ENCODE data around the gene PRDM11. TPM values are rescaled to one million over a fixed set of nuclear protein-coding genes. Genes with fewer than 3 reads are reported as not detected.

PRDM11 gene
- total RNA-seq, 1 donor from 2014 or later = 4.6 TPM

DNA sequence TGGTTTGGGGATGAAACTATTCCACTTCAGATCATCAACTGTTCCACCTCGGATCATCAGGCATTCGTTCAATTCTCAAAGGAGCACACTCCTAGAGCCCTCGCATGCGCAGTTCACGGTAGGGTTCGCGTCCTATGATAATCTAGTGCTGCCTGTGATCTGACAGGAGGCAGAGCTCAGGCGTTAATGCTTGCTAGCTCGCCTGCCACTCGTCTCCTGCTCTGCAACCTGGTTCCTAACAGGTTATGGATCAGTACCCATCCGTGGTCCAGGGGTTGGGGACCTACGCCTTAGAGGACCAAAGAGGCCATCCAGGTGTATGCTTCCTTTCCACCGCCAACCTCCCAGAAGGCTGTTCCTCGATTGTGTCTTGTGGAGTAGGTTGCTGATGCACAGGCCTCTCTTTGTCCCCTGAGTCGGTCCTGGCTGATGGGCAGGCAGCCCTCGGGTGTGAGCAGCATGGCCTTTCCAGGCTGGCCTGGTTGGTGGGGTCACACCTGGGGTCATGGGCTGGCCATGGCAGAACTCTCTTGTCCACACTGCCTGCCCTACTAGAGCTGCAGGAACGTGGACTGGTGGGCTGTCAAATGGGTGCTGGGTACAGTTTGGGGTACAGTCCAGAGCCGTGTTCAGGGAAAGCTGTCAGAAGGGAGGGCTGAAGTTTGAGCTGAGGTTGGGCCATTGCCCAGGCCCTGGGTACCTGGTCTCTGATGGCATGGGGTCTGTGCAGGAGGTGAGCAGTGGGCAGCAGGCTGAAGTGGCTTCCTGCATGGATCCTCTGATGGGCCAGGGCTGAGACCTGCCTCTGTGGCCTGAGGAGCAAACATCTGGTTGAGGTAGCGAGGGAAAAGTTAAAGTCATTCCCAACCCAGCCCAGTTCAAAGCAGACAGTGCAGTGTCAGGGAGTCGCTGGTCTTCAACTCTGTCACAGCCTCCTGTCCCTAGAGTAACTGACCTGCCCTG, 11.1 kb downstream of the PRDM11 start:
- no peak for DNase-seq (ENCODE audit: low read depth)
- H3K4me3 ChIP-seq (ENCODE audit: low read depth, low read length) = no peak overlapping the region
- TF ChIP-seq, protein P1, sequence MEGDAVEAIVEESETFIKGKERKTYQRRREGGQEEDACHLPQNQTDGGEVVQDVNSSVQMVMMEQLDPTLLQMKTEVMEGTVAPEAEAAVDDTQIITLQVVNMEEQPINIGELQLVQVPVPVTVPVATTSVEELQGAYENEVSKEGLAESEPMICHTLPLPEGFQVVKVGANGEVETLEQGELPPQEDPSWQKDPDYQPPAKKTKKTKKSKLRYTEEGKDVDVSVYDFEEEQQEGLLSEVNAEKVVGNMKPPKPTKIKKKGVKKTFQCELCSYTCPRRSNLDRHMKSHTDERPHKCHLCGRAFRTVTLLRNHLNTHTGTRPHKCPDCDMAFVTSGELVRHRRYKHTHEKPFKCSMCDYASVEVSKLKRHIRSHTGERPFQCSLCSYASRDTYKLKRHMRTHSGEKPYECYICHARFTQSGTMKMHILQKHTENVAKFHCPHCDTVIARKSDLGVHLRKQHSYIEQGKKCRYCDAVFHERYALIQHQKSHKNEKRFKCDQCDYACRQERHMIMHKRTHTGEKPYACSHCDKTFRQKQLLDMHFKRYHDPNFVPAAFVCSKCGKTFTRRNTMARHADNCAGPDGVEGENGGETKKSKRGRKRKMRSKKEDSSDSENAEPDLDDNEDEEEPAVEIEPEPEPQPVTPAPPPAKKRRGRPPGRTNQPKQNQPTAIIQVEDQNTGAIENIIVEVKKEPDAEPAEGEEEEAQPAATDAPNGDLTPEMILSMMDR (conservative IDR thresholded peaks at IDR 0.05; ENCODE audit: low read depth, low read length) = no peak

GRCh38 chr11:45158210-45158731, 11.8 kb downstream of the PRDM11 start:
- DNase-seq (ENCODE audit: low read depth) = no peak
- TF ChIP-seq, protein P1 (conservative IDR thresholded peaks at IDR 0.05; ENCODE audit: low read depth, low read length) = no peak
- H3K4me3 ChIP-seq (ENCODE audit: low read depth, low read length) = no peak overlapping the region

- TF ChIP-seq, protein P1 (conservative IDR thresholded peaks at IDR 0.05; ENCODE audit: low read depth, low read length) = no peak
- no peak overlapping the region for H3K4me3 ChIP-seq (ENCODE audit: low read depth, low read length)
- DNase-seq (ENCODE audit: low read depth) = no peak
These were observed 12.6 kb downstream of the PRDM11 start for GRCh38 chr11:45158891-45159605.

GRCh38 chr11:45159781-45160365, 13.4 kb downstream of the PRDM11 start:
- no peak for DNase-seq (ENCODE audit: low read depth)
- TF ChIP-seq, protein P1 (conservative IDR thresholded peaks at IDR 0.05; ENCODE audit: low read depth, low read length) = no peak
- H3K4me3 ChIP-seq (ENCODE audit: low read depth, low read length) = no peak overlapping the region

- no peak for DNase-seq (ENCODE audit: low read depth)
- TF ChIP-seq, protein P1 (conservative IDR thresholded peaks at IDR 0.05; ENCODE audit: low read depth, low read length) = no peak
- H3K4me3 ChIP-seq (ENCODE audit: low read depth, low read length) = no peak overlapping the region
These were observed 15.0 kb downstream of the PRDM11 start for GRCh38 chr11:45161252-45162063.

- no peak for DNase-seq (ENCODE audit: low read depth)
- TF ChIP-seq, protein P1 (conservative IDR thresholded peaks at IDR 0.05; ENCODE audit: low read depth, low read length) = no peak
- no peak overlapping the region for H3K4me3 ChIP-seq (ENCODE audit: low read depth, low read length)
These were observed 15.6 kb downstream of the PRDM11 start for GRCh38 chr11:45162064-45162375.
